Lung (tissue), 12 donors: ENCODE results near the gene KPNA6. TPM values are rescaled to one million over a fixed set of nuclear protein-coding genes. Genes with fewer than 3 reads are reported as not detected.
"Not testable (repeated sequence)": the region's sequence is repeated elsewhere in the genome, so short reads cannot be mapped to it uniquely, and the experiment has no call there.

Source experiments
- ATAC-seq: fragments of 200-7000 bp; cut with Tn5 transposase; one replicate; pipeline ENCODE4 v1.9.1; 2020; ENCODE audit warnings: moderate number of reproducible peaks; ENCODE audit not compliant: insufficient read depth, low FRiP score
- DNase-seq, 3 donors: peaks; one replicate each; pipeline ENCODE4 v3.0.0-alpha.2; 2013 to 2017
- H3K27ac ChIP-seq, 2 donors: one replicate each; pipeline ENCODE4 v1.5.1; 2013; ENCODE audit warnings: mild to moderate bottlenecking in 2 of 2, moderate library complexity in 2 of 2, control low read depth in 1 of 2, inconsistent platforms in 1 of 2, low read depth in 1 of 2, low read length in 1 of 2
- H3K27me3 ChIP-seq, 3 donors: one replicate each; pipeline ENCODE4 v1.5.1; 2013; ENCODE audit warnings: low read length in 2 of 3; ENCODE audit not compliant: control insufficient read depth in 3 of 3, insufficient read depth in 3 of 3
- H3K36me3 ChIP-seq, 4 donors: one replicate each; pipeline ENCODE4 v1.5.1; 2013; ENCODE audit warnings: low read length in 4 of 4, mild to moderate bottlenecking in 1 of 4, moderate library complexity in 1 of 4; ENCODE audit not compliant: control insufficient read depth in 4 of 4, insufficient read depth in 4 of 4
- H3K4me1 ChIP-seq, 5 donors: one replicate each; pipeline ENCODE4 v1.5.1; 2013; ENCODE audit warnings: low read length in 5 of 5, mild to moderate bottlenecking in 2 of 5, moderate library complexity in 1 of 5; ENCODE audit not compliant: control insufficient read depth in 5 of 5, insufficient read depth in 5 of 5
- H3K4me3 ChIP-seq: one replicate; pipeline ENCODE4 v1.5.1; 2013; ENCODE audit warnings: mild to moderate bottlenecking, control low read depth, moderate library complexity
- H3K9ac ChIP-seq, 2 donors: one replicate each; pipeline ENCODE4 v1.5.1; 2013; ENCODE audit warnings: low read length in 2 of 2, control low read depth in 1 of 2; ENCODE audit not compliant: insufficient read depth in 1 of 2
- H3K9me3 ChIP-seq, 4 donors: one replicate each; pipeline ENCODE4 v1.5.1; 2013; ENCODE audit warnings: low read length in 3 of 4, mild to moderate bottlenecking in 1 of 4, moderate library complexity in 1 of 4; ENCODE audit not compliant: control insufficient read depth in 4 of 4, insufficient read depth in 3 of 4
- CTCF ChIP-seq: IDR thresholded peaks from 2 replicates; pipeline ENCODE4 v1.5.1; 2012; ENCODE audit warnings: mild to moderate bottlenecking; ENCODE audit errors: control extremely low read depth, extremely low read depth
- WGBS, 2 donors: extraction: QIAGEN DNeasy Blood & Tissue Kit; methylation state at CpG; one replicate each; pipeline ENCODE4 v1.1.7; 2013; 5-methylcytosine and 5-hydroxymethylcytosine counted together
- polyA plus RNA-seq, 2 donors: library from polyadenylated mRNA; stranded (reverse); fragments of 200-250 nt; gene quantifications; one replicate each; pipeline ENCODE4 v1.2.1, GENCODE V29; 2013
- total RNA-seq, 2 donors: library from RNA; depleted of rRNA in 1 of 2; stranded (reverse); fragments of >200 nt in 1 of 2; gene quantifications; one replicate each; pipeline ENCODE4 v1.2.1, GENCODE V29; 2014 to 2021
- donor health status: control.
- donor health status: control.
- donor health status: Bipolar disorder and iron deficiency.
- donor health status: healthy.
- donor health status: DM: yes; HTN: yes; CAD: no.

KPNA6 gene
- total and polyA plus RNA-seq, 4 donors: 7.9 to 54.0 (median 23.2) TPM

- WGBS, 2 donors: 83 to 89% methylated on average over 3 of the region's 3 CpGs
- TF ChIP-seq CTCF: no peak
- no peak for DNase-seq
- Histone ChIP-seq H3K27me3 (no peaks in the 10 kb centered on the region), H3K4me3 (no peak overlapping the region), H3K9ac (no peak overlapping the region), H3K27ac (no peak overlapping the region), H3K36me3 (peaks cover 34 to 56% (median 43%) of the 10 kb centered on the region in 4 donors), H3K4me1 (no peaks in the 10 kb centered on the region), H3K9me3 (no peaks in the 10 kb centered on the region)
- no peak for ATAC-seq
Measured at GRCh38 chr1:32159189-32159588, 51.3 kb downstream of the KPNA6 start.

- no peak for TF ChIP-seq CTCF
- H3K9me3 ChIP-seq: no peaks in the 10 kb centered on the region
- ATAC-seq: no peak
- 88 to 92% methylated on average over 2 of the region's 2 CpGs for WGBS, 2 donors
- no peaks in the 10 kb centered on the region for H3K27me3 ChIP-seq
- H3K36me3 ChIP-seq: peaks cover 33 to 55% (median 40%) of the 10 kb centered on the region in 4 donors
- no peak overlapping the region for H3K9ac ChIP-seq
- no peak overlapping the region for H3K4me3 ChIP-seq
- H3K27ac ChIP-seq: no peak overlapping the region
- no peak for DNase-seq
- no peaks in the 10 kb centered on the region for H3K4me1 ChIP-seq
Measured at GRCh38 chr1:32163405-32163804, 55.5 kb downstream of the KPNA6 start.

- not testable (repeated sequence) for H3K27me3 ChIP-seq, H3K4me1 ChIP-seq, H3K27ac ChIP-seq, H3K4me3 ChIP-seq, H3K9ac ChIP-seq, DNase-seq, H3K9me3 ChIP-seq, ATAC-seq
- 95 to 97% methylated on average over 10 of the region's 10 CpGs for WGBS, 2 donors
- H3K36me3 ChIP-seq: peaks cover 36 to 56% (median 40%) of the 10 kb centered on the region in 4 donors
Measured at GRCh38 chr1:32165633-32166032, 57.8 kb downstream of the KPNA6 start.

- H3K36me3 ChIP-seq: peaks cover 31 to 44% (median 34%) of the 10 kb centered on the region in 4 donors
Measured at GRCh38 chr1:32170991-32171390, 63.1 kb downstream of the KPNA6 start.

More at GRCh38 chr1:32170991-32171390, 63.1 kb downstream of the KPNA6 start:
- no peaks in the 10 kb centered on the region for H3K9me3 ChIP-seq
- ATAC-seq: no peak
- no peak overlapping the region for H3K4me3 ChIP-seq
- WGBS, 2 donors: 78% methylated on average over 4 of the region's 4 CpGs
- no peak for DNase-seq
- no peak overlapping the region for H3K27ac ChIP-seq
- no peak overlapping the region for H3K9ac ChIP-seq
- TF ChIP-seq CTCF: no peak
- no peaks in the 10 kb centered on the region for H3K4me1 ChIP-seq
- H3K27me3 ChIP-seq: no peaks in the 10 kb centered on the region
